NCI-H2227 (cell line): ENCODE results near the gene CLN5.
"Not testable (repeated sequence)": the region's sequence is repeated elsewhere in the genome, so short reads cannot be mapped to it uniquely, and the experiment has no call there.

ENCODE experiments used
- DNase-seq: peaks from one replicate; lab custom pipeline; 2025; ENCODE audit not compliant: unreplicated experiment; lab: John Stamatoyannopoulos, UW

CLN5 gene

GRCh38 chr13:76991796-76992547, at the start of gene CLN5:
TSS of gene CLN5 (plus strand) at chr13:76992081. CDS start at chr13:76992099, 18 bp downstream.
- peak; percentile 91 for DNase-seq

DNA sequence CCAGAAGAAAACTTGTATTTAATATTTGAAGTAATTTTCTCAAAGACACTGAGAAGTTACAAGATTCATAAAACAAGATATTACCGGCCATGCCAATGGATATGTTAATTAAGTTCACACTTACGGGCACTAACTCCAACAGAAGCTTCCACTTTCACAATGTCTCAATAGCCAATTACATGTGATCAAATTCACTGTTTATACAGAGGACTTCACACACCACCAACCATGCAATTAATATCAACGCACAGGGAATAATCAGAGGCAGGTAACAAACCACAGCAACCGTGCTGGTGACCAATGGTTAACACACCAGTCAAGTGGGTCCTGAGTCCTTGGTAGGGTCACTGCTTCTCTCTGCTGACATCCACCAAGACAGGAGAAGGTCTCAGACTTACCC, 49.5 kb upstream of the CLN5 start:
- DNase-seq = no peak

DNA sequence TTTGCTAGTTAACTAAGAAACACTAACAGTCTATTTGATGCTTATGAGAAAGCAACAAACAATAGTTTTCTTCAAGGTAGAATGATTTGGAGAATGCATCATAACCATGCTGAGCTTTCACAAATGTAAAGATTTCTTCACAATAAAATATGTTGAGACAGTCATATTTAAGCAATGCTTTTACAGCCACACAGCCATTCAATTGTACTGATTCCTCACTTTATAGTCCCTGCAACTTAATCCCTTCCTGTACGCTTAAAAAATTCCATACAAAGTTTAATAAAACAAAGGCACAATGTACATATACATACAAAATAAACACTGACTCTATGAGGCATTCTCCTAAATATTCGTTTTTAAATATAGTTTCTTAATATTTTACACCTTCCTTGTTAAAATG, 48.2 kb upstream of the CLN5 start:
- DNase-seq = no peak

DNA sequence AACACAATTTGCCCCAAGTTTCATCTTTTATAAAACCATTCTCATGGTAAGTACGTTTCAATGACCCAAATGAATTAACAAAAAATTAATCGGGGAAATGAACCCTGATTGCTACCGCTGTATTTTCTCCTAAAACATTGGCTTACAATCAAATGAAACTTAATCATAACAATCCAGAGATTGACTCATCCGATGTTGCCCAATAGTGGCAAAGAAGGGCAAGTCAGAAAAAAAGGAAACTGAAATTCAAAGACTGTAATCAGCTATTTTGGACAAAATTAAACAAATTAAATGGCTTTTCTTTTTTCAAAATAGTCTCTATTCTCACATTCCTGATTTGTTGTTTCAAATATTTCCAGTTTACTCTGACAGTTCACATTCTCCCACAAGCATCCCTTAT, 47.4 kb upstream of the CLN5 start:
- DNase-seq = no peak

- no peak for DNase-seq
Observed at GRCh38 chr13:76948149-76948548, 43.7 kb upstream of the CLN5 start, which contains the start of gene ACOD1. TSS of gene ACOD1 (plus strand) at chr13:76948511. CDS start at chr13:76948559, 48 bp downstream.

DNA sequence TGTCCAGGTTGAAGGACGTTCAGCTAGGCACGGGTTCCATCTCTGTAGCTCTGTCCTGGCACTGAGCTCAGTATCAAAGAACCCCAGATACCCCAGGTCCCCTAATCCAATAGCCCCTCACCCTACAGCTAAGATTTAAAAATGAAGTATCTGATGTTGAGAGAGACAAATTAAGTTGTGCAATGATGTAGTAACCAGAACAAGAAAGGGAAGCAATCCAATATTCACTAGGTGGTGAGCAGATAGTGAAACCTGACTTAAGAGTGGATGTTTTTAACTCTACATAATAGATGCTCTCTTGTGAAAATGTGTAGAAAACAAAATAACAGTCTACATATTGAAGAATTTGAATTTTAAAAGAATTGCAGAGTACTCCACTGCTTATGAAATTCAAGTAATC, 41.8 kb upstream of the CLN5 start:
- no peak for DNase-seq

- DNase-seq = no peak
Observed at GRCh38 chr13:76953968-76954367, 37.9 kb upstream of the CLN5 start.

- DNase-seq = no peak
Observed at GRCh38 chr13:76954538-76954937, 37.3 kb upstream of the CLN5 start.

- no peak for DNase-seq
Observed at GRCh38 chr13:76955193-76955592, 36.7 kb upstream of the CLN5 start.

DNA sequence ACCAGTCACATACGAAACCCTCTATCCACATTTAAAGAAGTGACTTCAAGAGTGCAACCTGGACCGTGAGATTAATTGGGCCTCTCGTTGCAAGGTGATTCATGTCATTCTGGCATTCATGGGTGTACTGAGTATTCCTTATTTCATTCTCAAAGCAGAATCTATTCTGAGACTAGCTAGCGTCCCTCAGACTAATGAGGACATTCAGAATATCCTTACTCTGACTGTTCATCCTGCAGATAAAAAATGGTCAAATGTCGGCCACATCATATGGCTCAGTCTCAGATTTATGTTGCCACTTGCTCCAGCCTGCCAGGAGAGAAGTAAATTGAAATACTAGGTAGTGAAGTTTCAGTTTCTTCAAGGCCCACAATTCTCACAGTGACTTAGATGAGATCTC, 36.2 kb upstream of the CLN5 start:
- no peak for DNase-seq

- no peak for DNase-seq
Observed at GRCh38 chr13:76958841-76959432, 32.9 kb upstream of the CLN5 start.

- not testable (repeated sequence) for DNase-seq
Observed at GRCh38 chr13:76959734-76960133, 32.1 kb upstream of the CLN5 start.

DNA sequence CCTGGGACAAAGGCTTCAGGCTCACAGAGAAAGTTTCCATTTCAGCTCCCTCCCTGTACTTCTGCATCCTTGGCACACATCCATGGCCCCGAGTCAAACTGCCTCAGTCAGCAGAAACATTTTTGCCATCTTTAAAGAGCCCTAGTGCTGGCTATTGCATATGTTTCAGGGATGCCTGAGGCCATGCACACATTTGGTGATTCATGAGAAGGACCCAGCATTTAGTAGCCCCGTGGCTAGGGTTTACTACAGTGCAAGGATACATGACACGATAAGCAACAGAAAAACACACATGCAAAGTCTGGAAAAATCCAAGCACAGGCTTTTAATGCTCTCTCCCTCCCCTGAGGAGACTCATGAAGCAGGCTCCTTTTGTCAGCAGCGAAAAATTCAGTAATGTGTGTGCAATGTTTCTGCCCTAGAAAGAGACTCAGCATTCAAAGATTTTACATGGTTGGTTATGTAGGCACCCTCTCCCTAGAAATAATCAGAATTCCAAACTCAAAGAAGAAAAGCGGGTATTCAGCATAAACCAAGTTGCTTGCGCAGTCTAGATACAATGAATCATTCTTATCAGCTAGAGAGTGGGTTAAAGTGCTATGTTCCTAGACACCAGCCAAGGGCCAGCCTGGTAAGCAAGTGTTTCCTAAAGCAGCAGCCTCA, 26.0 kb upstream of the CLN5 start:
- DNase-seq = no peak

GRCh38 chr13:76967031-76967430, 24.9 kb upstream of the CLN5 start:
- DNase-seq = no peak

DNA sequence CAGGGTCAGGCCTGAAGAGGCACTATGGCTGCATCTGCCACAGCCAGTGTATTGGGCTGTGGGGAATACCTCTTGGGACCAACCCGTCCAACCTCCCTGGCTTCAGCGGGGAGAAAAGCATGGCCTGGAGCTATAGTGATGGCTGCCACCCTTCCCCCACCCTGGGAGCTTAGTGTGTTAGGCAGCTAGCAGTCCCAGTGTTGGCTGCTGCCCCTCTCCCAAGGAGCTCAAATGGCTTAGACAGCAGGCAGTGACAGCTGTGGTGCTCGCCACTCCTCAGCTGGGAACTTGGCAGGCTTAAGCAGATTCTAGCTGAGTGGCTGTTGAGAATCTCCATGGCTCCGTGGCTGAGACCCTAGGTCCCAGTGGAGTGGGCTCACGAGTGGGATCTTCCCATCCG, 23.8 kb upstream of the CLN5 start:
- DNase-seq = no peak

DNA sequence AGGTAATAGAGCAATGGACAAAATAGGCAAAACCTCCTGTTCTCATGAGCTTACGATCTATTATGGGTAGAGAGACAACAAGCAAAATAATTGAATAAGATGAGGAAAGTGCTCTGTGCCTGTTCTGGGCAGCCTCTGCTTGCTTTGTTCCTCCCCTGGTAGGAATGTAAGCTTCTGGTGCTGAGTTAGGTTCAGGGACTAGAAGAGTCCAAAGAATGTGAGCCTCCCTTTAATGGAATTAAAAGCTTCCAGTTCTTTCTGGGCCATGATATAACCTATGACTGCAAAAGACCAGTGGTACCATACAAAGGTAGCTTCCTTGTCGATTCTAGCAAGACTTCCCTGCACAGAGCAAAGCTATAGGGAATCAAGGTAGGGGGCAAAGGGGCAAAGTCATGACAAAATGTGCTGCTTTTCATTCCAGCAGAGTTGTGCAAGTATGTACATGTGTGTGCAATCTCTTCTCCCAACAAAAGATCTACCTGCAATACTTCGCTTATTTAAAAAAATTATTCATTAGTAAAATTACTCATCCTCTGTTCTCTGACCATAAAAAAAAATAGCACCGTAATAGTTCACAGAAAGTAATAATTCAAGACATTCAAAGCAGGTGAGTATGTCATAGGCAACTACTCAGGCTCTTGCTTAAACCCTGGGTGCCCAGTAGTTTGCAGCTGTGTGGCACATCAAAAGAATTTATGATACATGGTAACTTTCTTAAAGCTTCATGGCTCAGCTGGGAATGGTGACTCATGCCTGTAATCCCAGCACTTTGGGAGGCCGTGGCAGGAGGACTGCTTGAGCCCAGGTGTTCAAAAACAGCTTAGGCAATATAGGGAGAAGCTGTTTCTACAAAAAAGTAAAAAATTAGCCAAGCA, 22.2 kb upstream of the CLN5 start:
- DNase-seq = no peak

DNA sequence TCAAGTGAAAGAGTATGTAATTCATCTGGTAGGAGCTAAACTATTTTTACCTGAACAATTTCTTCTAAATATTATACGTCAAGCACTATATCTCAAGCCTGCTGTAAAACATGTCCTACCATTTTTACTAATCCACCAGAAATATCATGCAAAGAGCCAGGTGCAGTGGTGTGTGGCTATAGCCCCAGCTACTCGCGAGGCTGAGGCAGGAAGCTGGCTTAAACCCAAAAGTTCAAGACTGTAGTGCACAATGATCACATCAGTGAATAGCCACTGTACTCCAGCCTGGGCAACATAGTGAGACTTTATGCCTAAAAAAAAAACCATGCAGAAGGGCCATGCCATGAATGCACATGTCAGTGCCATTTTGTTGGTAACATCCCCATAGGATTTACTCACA, 20.7 kb upstream of the CLN5 start:
- no peak for DNase-seq

DNA sequence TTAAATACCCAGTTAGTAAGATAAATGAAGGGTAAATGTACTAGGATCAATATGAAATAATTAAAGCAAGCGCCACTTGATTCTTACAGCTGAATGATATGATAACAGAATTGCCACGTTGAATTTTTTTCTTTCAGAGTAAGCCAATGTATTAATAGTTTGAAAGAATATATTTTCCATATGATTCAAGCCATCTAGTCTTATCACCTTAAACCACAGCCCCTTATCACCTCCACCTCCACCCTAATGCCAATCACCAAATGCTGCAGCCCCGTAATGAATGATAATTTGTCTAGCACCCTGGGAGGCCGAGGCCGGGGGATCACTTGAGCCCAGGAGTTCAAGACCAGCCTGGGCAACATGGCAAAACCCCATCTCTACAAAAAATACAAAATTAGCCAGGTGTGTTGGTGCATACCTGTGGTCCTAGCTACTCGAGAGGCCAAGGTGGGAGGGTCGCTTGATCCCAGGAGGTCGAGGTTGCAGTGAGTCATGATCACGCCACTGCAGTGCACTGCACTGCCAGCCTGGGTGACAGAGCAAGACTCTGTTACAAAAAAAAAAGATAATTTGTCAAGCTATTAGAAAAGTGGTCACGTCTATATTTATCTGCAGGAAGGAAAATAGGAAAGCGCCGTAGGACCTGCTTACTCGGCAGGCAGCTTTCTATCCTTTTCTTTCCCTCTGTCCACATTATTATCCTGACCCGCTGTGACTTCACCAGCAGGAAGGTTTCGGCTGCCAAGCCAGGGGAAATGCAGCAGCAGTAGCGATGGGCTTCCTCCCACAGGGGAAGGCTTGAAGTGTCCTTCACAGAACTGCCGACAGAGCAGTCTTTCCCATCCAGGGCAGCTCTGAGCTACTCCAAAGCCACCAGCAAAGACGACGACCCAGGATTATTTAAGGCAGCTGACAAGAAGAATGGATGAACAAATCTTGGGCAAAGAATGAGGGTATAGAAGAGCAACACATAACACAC, 19.7 kb upstream of the CLN5 start:
- DNase-seq = peak; percentile 17

GRCh38 chr13:76973920-76974617, 17.8 kb upstream of the CLN5 start:
- no peak for DNase-seq

- DNase-seq = no peak
Observed at GRCh38 chr13:76974618-76974975, 17.3 kb upstream of the CLN5 start.
